Measurements from ENCODE around the gene HPCA. TPM values are rescaled to one million over a fixed set of nuclear protein-coding genes. Genes with fewer than 3 reads are reported as not detected.

Gene HPCA
- total and polyA plus RNA-seq, 2 of the 4 experiments (the other 2 are of a cell fraction) = 0.22 TPM; not detected in 1

- Histone ChIP-seq H2BK120ac (ENCODE audit: low read depth, low read length) (no peak overlapping the region), H3K4ac (ENCODE audit: low read depth, low read length) (no peak overlapping the region), H3K4me2 (ENCODE audit: low read depth, low read length) (no peak overlapping the region), H3K9me1 (ENCODE audit: insufficient read depth, low read length) (0 out of 2 replicates have a peak, but pooled peaks cover 3% of the 10 kb centered on the region), H4K5ac (ENCODE audit: low read depth, low read length) (no peak overlapping the region), H3K4me1 (ENCODE audit: control insufficient read depth, insufficient read depth, low read length) (peaks cover 4% of the 10 kb centered on the region; the same call in 1 of the 2 replicates), H2BK5ac (ENCODE audit: low read depth, low read length, poor library complexity, severe bottlenecking) (no peak overlapping the region), H2BK15ac (ENCODE audit: low read depth, low read length) (no peak overlapping the region), H3K36me3 (ENCODE audit: control insufficient read depth, insufficient read depth, low read length) (no peaks in the 10 kb centered on the region), H3K4me3 (ENCODE audit: insufficient read depth, low read depth, low read length) (no peak overlapping the region), H3K9ac (ENCODE audit: low read depth, low read length) (no peak overlapping the region), H3K18ac (ENCODE audit: low read depth, low read length) (no peak overlapping the region), H2AK5ac (ENCODE audit: low read depth, low read length) (no peak overlapping the region), H2AFZ (replicated peaks; ENCODE audit: low read length, poor library complexity) (no peak overlapping the region), H3K27ac (ENCODE audit: insufficient read depth, low read length) (no peak overlapping the region), H2BK20ac (ENCODE audit: low read depth, low read length) (no peak overlapping the region), H4K20me1 (ENCODE audit: insufficient read depth, low read length) (peaks cover 12% of the 10 kb centered on the region), H2AK9ac (replicated peaks; ENCODE audit: low read depth, low read length, poor library complexity) (no peak overlapping the region), H3K9me3 (ENCODE audit: control insufficient read depth, insufficient read depth, low read length) (no peaks in the 10 kb centered on the region), H3K14ac (replicated peaks; ENCODE audit: low read depth, low read length) (no peak overlapping the region), H4K91ac (ENCODE audit: insufficient read depth, low read depth, low read length) (no peak overlapping the region), H3K23ac (ENCODE audit: low read depth, low read length) (no peak overlapping the region), H3K27me3 (ENCODE audit: control insufficient read depth, insufficient read depth, low read length) (peaks cover 25% of the 10 kb centered on the region), H3K79me1 (ENCODE audit: low read depth in 1 of 2, low read length in 2 of 2) (no peaks in the 10 kb centered on the region), H3K56ac (ENCODE audit: extremely low read depth, insufficient read depth, low read length) (no peak overlapping the region), H4K8ac (ENCODE audit: low read depth in 2 of 2, low read length in 2 of 2) (no peak overlapping the region)
- dilution Hi-C loops (cut with HindIII; ENCODE audit: low sequenced_read_pairs, unreplicated experiment) (no loop called here), intact Hi-C loops (cut with micrococcal nuclease) (no loop called here), in situ Hi-C loops (cut with MboI; ENCODE audit: low sequenced_read_pairs) (no loop called here)
- 71% methylated on average over 4 of the region's 5 CpGs; no CpG with 5 or more reads in 1 of the 2 experiments for WGBS, 2 experiments (ENCODE audit: extremely low coverage in 2 of 2, insufficient read length in 1 of 2)
- CTCF ChIA-PET = interaction anchor here (1.0 kb wide), 1 partner anchor 355 kb away, joined by 3 read pairs; no protein-coding TSS in a partner anchor
- ATAC-seq (ENCODE audit: low read depth) (no peak), DNase-seq (no peak)
- POLR2A ChIA-PET (ENCODE audit: unreplicated experiment) = interaction anchor here (0.6 kb wide), 1 partner anchor 288 kb away, joined by 3 read pairs; no protein-coding TSS in a partner anchor
- no TSS peak for BruUV-seq (replicated peaks)
- TF ChIP-seq CTCF (conservative IDR thresholded peaks at IDR 0.05; ENCODE audit: low read depth, low read length) = no peak
- no peak for TF ChIP-seq RAD21 (IDR thresholded peaks at IDR 0.05; ENCODE audit: low read length)
- TF ChIP-seq SMC3 (IDR thresholded peaks at IDR 0.05; ENCODE audit: low read depth, low read length) = no peak
- no peak for TF ChIP-seq MAZ (IDR thresholded peaks at IDR 0.05; ENCODE audit: borderline replicate concordance, low read depth, low read length)
Observed at GRCh38 chr1:32874860-32875752, 11.2 kb upstream of the HPCA start.

All from IMR-90 (cell line).